ENCODE data around the gene SNAP25.

- TF ChIP-seq NFYB (IDR thresholded peaks at IDR 0.05; ENCODE audit: extremely low read depth, insufficient read length) (no peak), FIP1L1 (IDR thresholded peaks at IDR 0.05; ENCODE audit: low read depth, low read length, poor library complexity, severe bottlenecking) (no peak), ZNF785 (CRISPR knock-in tag; IDR thresholded peaks at IDR 0.05) (no peak), RBFOX2 (IDR thresholded peaks at IDR 0.05; ENCODE audit: low read depth, low read length) (no peak), POLR2A (conservative IDR thresholded peaks at IDR 0.05) (no peak), ZNF184 (CRISPR knock-in tag; IDR thresholded peaks at IDR 0.05) (no peak), ZNF764 (CRISPR knock-in tag; IDR thresholded peaks at IDR 0.05; ENCODE audit: low read depth) (no peak), ZNF23 (CRISPR knock-in tag; IDR thresholded peaks at IDR 0.05) (no peak), MTA1 (IDR thresholded peaks at IDR 0.05; ENCODE audit: borderline replicate concordance) (no peak)
Measured at GRCh38 chr20:10356628-10357027, 138.0 kb downstream of the SNAP25 start.
